Lung (tissue), 12 donors: ENCODE results near the gene OR10G8. TPM values are rescaled to one million over a fixed set of nuclear protein-coding genes. Genes with fewer than 3 reads are reported as not detected.

Source experiments
- ATAC-seq: fragments of 200-7000 bp; cut with Tn5 transposase; one replicate; pipeline ENCODE4 v1.9.1; 2020; ENCODE audit warnings: moderate number of reproducible peaks; ENCODE audit not compliant: insufficient read depth, low FRiP score
- DNase-seq, 3 donors: peaks; one replicate each; pipeline ENCODE4 v3.0.0-alpha.2; 2013 to 2017
- H3K27ac ChIP-seq, 2 donors: one replicate each; pipeline ENCODE4 v1.5.1; 2013; ENCODE audit warnings: mild to moderate bottlenecking in 2 of 2, moderate library complexity in 2 of 2, control low read depth in 1 of 2, inconsistent platforms in 1 of 2, low read depth in 1 of 2, low read length in 1 of 2
- H3K27me3 ChIP-seq, 3 donors: one replicate each; pipeline ENCODE4 v1.5.1; 2013; ENCODE audit warnings: low read length in 2 of 3; ENCODE audit not compliant: control insufficient read depth in 3 of 3, insufficient read depth in 3 of 3
- H3K36me3 ChIP-seq, 4 donors: one replicate each; pipeline ENCODE4 v1.5.1; 2013; ENCODE audit warnings: low read length in 4 of 4, mild to moderate bottlenecking in 1 of 4, moderate library complexity in 1 of 4; ENCODE audit not compliant: control insufficient read depth in 4 of 4, insufficient read depth in 4 of 4
- H3K4me1 ChIP-seq, 5 donors: one replicate each; pipeline ENCODE4 v1.5.1; 2013; ENCODE audit warnings: low read length in 5 of 5, mild to moderate bottlenecking in 2 of 5, moderate library complexity in 1 of 5; ENCODE audit not compliant: control insufficient read depth in 5 of 5, insufficient read depth in 5 of 5
- H3K4me3 ChIP-seq: one replicate; pipeline ENCODE4 v1.5.1; 2013; ENCODE audit warnings: mild to moderate bottlenecking, control low read depth, moderate library complexity
- H3K9ac ChIP-seq, 2 donors: one replicate each; pipeline ENCODE4 v1.5.1; 2013; ENCODE audit warnings: low read length in 2 of 2, control low read depth in 1 of 2; ENCODE audit not compliant: insufficient read depth in 1 of 2
- H3K9me3 ChIP-seq, 4 donors: one replicate each; pipeline ENCODE4 v1.5.1; 2013; ENCODE audit warnings: low read length in 3 of 4, mild to moderate bottlenecking in 1 of 4, moderate library complexity in 1 of 4; ENCODE audit not compliant: control insufficient read depth in 4 of 4, insufficient read depth in 3 of 4
- WGBS, 2 donors: extraction: QIAGEN DNeasy Blood & Tissue Kit; methylation state at CpG; one replicate each; pipeline ENCODE4 v1.1.7; 2013; 5-methylcytosine and 5-hydroxymethylcytosine counted together
- polyA plus RNA-seq, 2 donors: library from polyadenylated mRNA; stranded (reverse); fragments of 200-250 nt; gene quantifications; one replicate each; pipeline ENCODE4 v1.2.1, GENCODE V29; 2013
- total RNA-seq, 2 donors: library from RNA; depleted of rRNA in 1 of 2; stranded (reverse); fragments of >200 nt in 1 of 2; gene quantifications; one replicate each; pipeline ENCODE4 v1.2.1, GENCODE V29; 2014 to 2021
- TF ChIP-seq, protein P1 (sequence below): IDR thresholded peaks from 2 replicates; pipeline ENCODE4 v1.5.1; 2012; ENCODE audit warnings: mild to moderate bottlenecking; ENCODE audit errors: control extremely low read depth, extremely low read depth
- donor health status: control.
- donor health status: control.
- donor health status: Bipolar disorder and iron deficiency.
- donor health status: healthy.
- donor health status: DM: yes; HTN: yes; CAD: no.

The OR10G8 gene
- total and polyA plus RNA-seq, 4 donors = not detected

- no peak for ATAC-seq
- TF ChIP-seq, protein P1, sequence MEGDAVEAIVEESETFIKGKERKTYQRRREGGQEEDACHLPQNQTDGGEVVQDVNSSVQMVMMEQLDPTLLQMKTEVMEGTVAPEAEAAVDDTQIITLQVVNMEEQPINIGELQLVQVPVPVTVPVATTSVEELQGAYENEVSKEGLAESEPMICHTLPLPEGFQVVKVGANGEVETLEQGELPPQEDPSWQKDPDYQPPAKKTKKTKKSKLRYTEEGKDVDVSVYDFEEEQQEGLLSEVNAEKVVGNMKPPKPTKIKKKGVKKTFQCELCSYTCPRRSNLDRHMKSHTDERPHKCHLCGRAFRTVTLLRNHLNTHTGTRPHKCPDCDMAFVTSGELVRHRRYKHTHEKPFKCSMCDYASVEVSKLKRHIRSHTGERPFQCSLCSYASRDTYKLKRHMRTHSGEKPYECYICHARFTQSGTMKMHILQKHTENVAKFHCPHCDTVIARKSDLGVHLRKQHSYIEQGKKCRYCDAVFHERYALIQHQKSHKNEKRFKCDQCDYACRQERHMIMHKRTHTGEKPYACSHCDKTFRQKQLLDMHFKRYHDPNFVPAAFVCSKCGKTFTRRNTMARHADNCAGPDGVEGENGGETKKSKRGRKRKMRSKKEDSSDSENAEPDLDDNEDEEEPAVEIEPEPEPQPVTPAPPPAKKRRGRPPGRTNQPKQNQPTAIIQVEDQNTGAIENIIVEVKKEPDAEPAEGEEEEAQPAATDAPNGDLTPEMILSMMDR = no peak
- H3K9me3 ChIP-seq = peaks cover 0 to 1% (median 0%) of the 10 kb centered on the region in 4 donors
- 9 to 12% methylated on average over 33 to 36 of the region's 36 CpGs for WGBS, 2 donors
- H3K9ac ChIP-seq = peak overlapping the region; percentile 52 to 65
- DNase-seq = peak; percentile 52 to 64 (median 62)
- H3K36me3 ChIP-seq = no peaks in the 10 kb centered on the region
- H3K4me1 ChIP-seq = peaks cover 0 to 24% (median 0%) of the 10 kb centered on the region in 5 donors
- H3K27me3 ChIP-seq = peaks cover 0 to 3% (median 0%) of the 10 kb centered on the region in 3 donors
- H3K4me3 ChIP-seq = no peak overlapping the region
- H3K27ac ChIP-seq = no peak overlapping the region
These were observed 49.4 kb downstream of the OR10G8 start for GRCh38 chr11:124075841-124076651.

DNA sequence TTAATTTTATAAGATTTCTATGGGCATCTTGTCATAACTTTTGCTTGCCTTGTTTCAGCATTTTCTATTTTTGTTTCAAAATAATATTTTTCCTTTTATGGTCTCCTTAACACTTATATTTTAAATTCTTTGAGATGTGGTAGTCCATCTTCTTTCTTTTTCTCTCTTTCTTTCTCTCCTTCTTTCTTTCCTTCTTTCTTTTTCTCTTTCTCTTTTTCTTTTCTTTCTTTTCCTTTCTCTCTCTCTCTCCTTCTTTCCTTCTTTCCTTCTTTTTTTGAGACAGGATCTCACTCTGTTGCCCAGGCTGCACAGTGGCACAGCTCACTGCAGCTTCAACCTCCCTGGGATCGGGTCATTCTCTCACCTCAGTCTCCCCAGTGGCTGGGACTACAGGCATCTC is 50.7 kb downstream of the OR10G8 start:
- Histone ChIP-seq H3K9me3 (peaks cover 0 to 1% (median 0%) of the 10 kb centered on the region in 4 donors), H3K36me3 (no peaks in the 10 kb centered on the region), H3K4me3 (no peak overlapping the region), H3K4me1 (peaks cover 0 to 24% (median 0%) of the 10 kb centered on the region in 5 donors), H3K27me3 (peaks cover 0 to 2% (median 0%) of the 10 kb centered on the region in 3 donors), H3K9ac (no peak overlapping the region), H3K27ac (no peak overlapping the region)
- DNase-seq (no peak), ATAC-seq (no peak)
- TF ChIP-seq, protein P1 = no peak
- WGBS, 2 donors = 61 to 86% methylated on average over 1 of the region's 1 CpG

DNA sequence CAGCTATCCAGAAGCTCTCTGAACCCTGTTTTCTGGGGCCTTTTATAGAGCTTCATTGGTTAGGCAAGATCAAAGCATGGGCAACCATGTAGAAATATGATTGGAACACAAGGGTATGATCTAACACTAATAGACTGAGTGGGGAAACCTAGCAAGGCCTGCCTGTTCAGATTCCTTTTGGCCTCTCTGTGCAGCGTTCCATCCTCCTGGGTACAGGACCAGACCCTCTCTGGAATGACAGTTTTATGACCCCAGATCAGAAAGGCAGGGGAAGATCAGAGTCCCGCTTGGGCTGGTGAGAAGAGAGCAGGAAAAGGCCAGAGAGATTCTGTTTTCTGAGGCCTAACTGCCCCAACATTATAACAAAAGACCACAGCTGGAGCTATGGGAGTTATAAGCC is 52.0 kb downstream of the OR10G8 start:
- H3K9ac ChIP-seq = no peak overlapping the region
- 80 to 84% methylated on average over 2 of the region's 2 CpGs for WGBS, 2 donors
- ATAC-seq = no peak
- H3K36me3 ChIP-seq = no peaks in the 10 kb centered on the region
- H3K27me3 ChIP-seq = peaks cover 0 to 2% (median 0%) of the 10 kb centered on the region in 3 donors
- H3K9me3 ChIP-seq = peaks cover 0 to 1% (median 0%) of the 10 kb centered on the region in 4 donors
- H3K4me1 ChIP-seq = peaks cover 0 to 24% (median 0%) of the 10 kb centered on the region in 5 donors
- no peak overlapping the region for H3K4me3 ChIP-seq
- TF ChIP-seq, protein P1 = no peak
- DNase-seq = no peak
- H3K27ac ChIP-seq = no peak overlapping the region
